Measurements from ENCODE around the gene CEP112. TPM values are rescaled to one million over a fixed set of nuclear protein-coding genes. Genes with fewer than 3 reads are reported as not detected.

CEP112 gene
- total RNA-seq, 1 donor from 2014 or later: 3.8 TPM

GRCh38 chr17:66220079-66220835 is 28.3 kb upstream of the CEP112 start:
- no peak for DNase-seq
- H3K4me3 Mint-ChIP-seq: no peak overlapping the region
- H3K27ac Mint-ChIP-seq: no peak overlapping the region
- CTCF ChIA-PET: no interaction called here
- POLR2A ChIA-PET: no interaction called here
- no peak for ATAC-seq (ENCODE audit: low read depth)
- intact Hi-C loops (cut with micrococcal nuclease): no loop called here
- H3K27me3 Mint-ChIP-seq: peaks cover 16% of the 10 kb centered on the region
- H3K4me1 Mint-ChIP-seq: no peaks in the 10 kb centered on the region
- no peaks in the 10 kb centered on the region for H3K36me3 Mint-ChIP-seq (ENCODE audit: low read depth)
- TF ChIP-seq CTCF (IDR thresholded peaks at IDR 0.05): no peak
- H3K9me3 Mint-ChIP-seq: no peaks in the 10 kb centered on the region

GRCh38 chr17:66215529-66215911 is 23.6 kb upstream of the CEP112 start:
- POLR2A ChIA-PET: no interaction called here
- Mint-ChIP-seq H3K27ac (no peak overlapping the region), H3K36me3 (ENCODE audit: low read depth) (no peaks in the 10 kb centered on the region), H3K9me3 (no peaks in the 10 kb centered on the region), H3K4me3 (no peak overlapping the region), H3K27me3 (peaks cover 17% of the 10 kb centered on the region), H3K4me1 (no peaks in the 10 kb centered on the region)
- TF ChIP-seq CTCF (IDR thresholded peaks at IDR 0.05): no peak
- CTCF ChIA-PET: no interaction called here
- ATAC-seq (ENCODE audit: low read depth) (no peak), DNase-seq (no peak)
- intact Hi-C loops (cut with micrococcal nuclease): no loop called here

- TF ChIP-seq CTCF (IDR thresholded peaks at IDR 0.05): no peak
- Mint-ChIP-seq H3K27ac (no peak overlapping the region), H3K27me3 (peaks cover 15% of the 10 kb centered on the region), H3K36me3 (ENCODE audit: low read depth) (no peaks in the 10 kb centered on the region), H3K4me3 (no peak overlapping the region), H3K4me1 (no peaks in the 10 kb centered on the region), H3K9me3 (no peaks in the 10 kb centered on the region)
- POLR2A ChIA-PET: no interaction called here
- ATAC-seq (ENCODE audit: low read depth) (no peak), DNase-seq (no peak)
- CTCF ChIA-PET: no interaction called here
- intact Hi-C loops (cut with micrococcal nuclease): no loop called here
Measured at GRCh38 chr17:66214884-66215528, 23.1 kb upstream of the CEP112 start.

- intact Hi-C loops (cut with micrococcal nuclease): no loop called here
- POLR2A ChIA-PET: no interaction called here
- CTCF ChIA-PET: no interaction called here
- TF ChIP-seq CTCF (IDR thresholded peaks at IDR 0.05): no peak
- Mint-ChIP-seq H3K4me1 (no peaks in the 10 kb centered on the region), H3K36me3 (ENCODE audit: low read depth) (no peaks in the 10 kb centered on the region), H3K9me3 (no peaks in the 10 kb centered on the region), H3K4me3 (no peak overlapping the region), H3K27ac (no peak overlapping the region), H3K27me3 (peaks cover 11% of the 10 kb centered on the region)
- DNase-seq (no peak), ATAC-seq (ENCODE audit: low read depth) (no peak)
Measured at GRCh38 chr17:66211047-66211810, 19.3 kb upstream of the CEP112 start.

GRCh38 chr17:66210208-66210574 is 18.3 kb upstream of the CEP112 start:
- Mint-ChIP-seq H3K36me3 (ENCODE audit: low read depth) (no peaks in the 10 kb centered on the region), H3K4me1 (no peaks in the 10 kb centered on the region), H3K9me3 (no peaks in the 10 kb centered on the region), H3K27me3 (peaks cover 11% of the 10 kb centered on the region), H3K4me3 (no peak overlapping the region), H3K27ac (no peak overlapping the region)
- no peak for DNase-seq
- CTCF ChIA-PET: no interaction called here
- POLR2A ChIA-PET: no interaction called here
- intact Hi-C loops (cut with micrococcal nuclease): no loop called here
- ATAC-seq (ENCODE audit: low read depth): no peak
- TF ChIP-seq CTCF (IDR thresholded peaks at IDR 0.05): no peak

Measured in activated B cell treated with CpG ODN at 0.5 μM for 24 hours (primary cell).